ENCODE results near the gene ZDHHC17. TPM values are rescaled to one million over a fixed set of nuclear protein-coding genes. Genes with fewer than 3 reads are reported as not detected.

ZDHHC17 gene
- total RNA-seq, 6 experiments from 2014 or later, result 7.7 to 12.2 (median 9.5) TPM

DNA sequence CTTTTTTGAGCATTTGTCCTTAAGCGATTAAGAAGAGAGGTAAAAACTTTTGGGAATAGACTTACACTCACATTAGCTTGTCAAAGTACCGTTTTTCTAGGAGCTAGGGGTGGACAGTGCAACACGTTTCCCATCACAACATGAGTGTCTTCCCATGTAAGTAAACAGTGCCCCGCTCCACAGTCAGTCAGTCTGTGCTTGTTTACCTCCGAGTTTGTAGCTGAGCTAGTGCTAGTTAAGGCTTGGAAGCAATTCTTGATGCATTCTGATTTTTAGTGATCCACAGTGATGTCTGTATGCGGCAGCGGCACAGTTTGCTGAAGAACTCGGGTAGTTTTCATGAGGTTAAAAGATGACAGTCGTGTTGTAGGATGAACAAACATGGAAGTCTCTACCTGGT lies 941 bp downstream of the ZDHHC17 start:
- no peak for DNase-seq
- intact Hi-C loops (cut with DNase I), result no loop called here
- WGBS (ENCODE audit: insufficient coverage, low coverage, low lambda C conversion rate, missing lambda C conversion rate), result 12% methylated on average over 9 of the region's 9 CpGs
- peak overlapping the region; percentile 87 to 94 (median 89) for H3K27ac ChIP-seq
- no peaks in the 10 kb centered on the region for H3K36me3 ChIP-seq
- peaks cover 0 to 5% (median 0%) of the 10 kb centered on the region in 4 donors for H3K4me1 ChIP-seq
- no peaks in the 10 kb centered on the region for H3K9me3 ChIP-seq
- peak in 1 of 4 donors; percentile 5 for ATAC-seq
- TF ChIP-seq, protein P1, sequence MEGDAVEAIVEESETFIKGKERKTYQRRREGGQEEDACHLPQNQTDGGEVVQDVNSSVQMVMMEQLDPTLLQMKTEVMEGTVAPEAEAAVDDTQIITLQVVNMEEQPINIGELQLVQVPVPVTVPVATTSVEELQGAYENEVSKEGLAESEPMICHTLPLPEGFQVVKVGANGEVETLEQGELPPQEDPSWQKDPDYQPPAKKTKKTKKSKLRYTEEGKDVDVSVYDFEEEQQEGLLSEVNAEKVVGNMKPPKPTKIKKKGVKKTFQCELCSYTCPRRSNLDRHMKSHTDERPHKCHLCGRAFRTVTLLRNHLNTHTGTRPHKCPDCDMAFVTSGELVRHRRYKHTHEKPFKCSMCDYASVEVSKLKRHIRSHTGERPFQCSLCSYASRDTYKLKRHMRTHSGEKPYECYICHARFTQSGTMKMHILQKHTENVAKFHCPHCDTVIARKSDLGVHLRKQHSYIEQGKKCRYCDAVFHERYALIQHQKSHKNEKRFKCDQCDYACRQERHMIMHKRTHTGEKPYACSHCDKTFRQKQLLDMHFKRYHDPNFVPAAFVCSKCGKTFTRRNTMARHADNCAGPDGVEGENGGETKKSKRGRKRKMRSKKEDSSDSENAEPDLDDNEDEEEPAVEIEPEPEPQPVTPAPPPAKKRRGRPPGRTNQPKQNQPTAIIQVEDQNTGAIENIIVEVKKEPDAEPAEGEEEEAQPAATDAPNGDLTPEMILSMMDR (IDR thresholded peaks at IDR 0.05), result no peak
- no peak for TF ChIP-seq POLR2A (IDR thresholded peaks at IDR 0.05)
- peak overlapping the region; percentile 53 to 78 (median 69) for H3K4me3 ChIP-seq
- no peaks in the 10 kb centered on the region for H3K27me3 ChIP-seq

GRCh38 chr12:76765598-76765997 lies 1.7 kb downstream of the ZDHHC17 start:
- ATAC-seq (no peak), DNase-seq (no peak)
- Histone ChIP-seq H3K27me3 (no peaks in the 10 kb centered on the region), H3K4me3 (no peak overlapping the region), H3K9me3 (no peaks in the 10 kb centered on the region), H3K4me1 (peaks cover 0 to 5% (median 0%) of the 10 kb centered on the region in 4 donors), H3K27ac (no peak overlapping the region), H3K36me3 (no peaks in the 10 kb centered on the region)
- intact Hi-C loops (cut with DNase I), result no loop called here
- TF ChIP-seq, protein P1 (IDR thresholded peaks at IDR 0.05), result no peak
- no peak for TF ChIP-seq POLR2A (IDR thresholded peaks at IDR 0.05)
- 80% methylated on average over 6 of the region's 6 CpGs for WGBS (ENCODE audit: insufficient coverage, low coverage, low lambda C conversion rate, missing lambda C conversion rate)

- DNase-seq (no peak), ATAC-seq (no peak)
- intact Hi-C loops (cut with DNase I), result no loop called here
- H3K4me1 ChIP-seq, result peaks cover 0 to 5% (median 0%) of the 10 kb centered on the region in 4 donors
- no peaks in the 10 kb centered on the region for H3K9me3 ChIP-seq
- H3K4me3 ChIP-seq, result no peak overlapping the region
- TF ChIP-seq POLR2A (IDR thresholded peaks at IDR 0.05), result no peak
- TF ChIP-seq, protein P1 (IDR thresholded peaks at IDR 0.05), result no peak
- no peak overlapping the region for H3K27ac ChIP-seq
- H3K27me3 ChIP-seq, result no peaks in the 10 kb centered on the region
- 92% methylated on average over 4 of the region's 4 CpGs for WGBS (ENCODE audit: insufficient coverage, low coverage, low lambda C conversion rate, missing lambda C conversion rate)
- H3K36me3 ChIP-seq, result no peaks in the 10 kb centered on the region
These were observed 2.2 kb downstream of the ZDHHC17 start for GRCh38 chr12:76766161-76766560.

- Histone ChIP-seq H3K4me1 (peaks cover 0 to 5% (median 0%) of the 10 kb centered on the region in 4 donors), H3K4me3 (no peak overlapping the region), H3K36me3 (no peaks in the 10 kb centered on the region), H3K9me3 (no peaks in the 10 kb centered on the region), H3K27ac (no peak overlapping the region), H3K27me3 (no peaks in the 10 kb centered on the region)
- TF ChIP-seq POLR2A (IDR thresholded peaks at IDR 0.05), result no peak
- TF ChIP-seq, protein P1 (IDR thresholded peaks at IDR 0.05), result no peak
- 72% methylated on average over 2 of the region's 3 CpGs for WGBS (ENCODE audit: insufficient coverage, low coverage, low lambda C conversion rate, missing lambda C conversion rate)
- DNase-seq (no peak), ATAC-seq (no peak)
- intact Hi-C loops (cut with DNase I), result no loop called here
These were observed 4.7 kb downstream of the ZDHHC17 start for GRCh38 chr12:76768576-76768975.

GRCh38 chr12:76777765-76778216 lies 13.9 kb downstream of the ZDHHC17 start:
- Histone ChIP-seq H3K36me3 (no peaks in the 10 kb centered on the region), H3K9me3 (no peaks in the 10 kb centered on the region), H3K27me3 (no peaks in the 10 kb centered on the region), H3K27ac (no peak overlapping the region), H3K4me1 (peaks cover 0 to 8% (median 0%) of the 10 kb centered on the region in 4 donors), H3K4me3 (no peak overlapping the region)
- no peak for TF ChIP-seq POLR2A (IDR thresholded peaks at IDR 0.05)
- TF ChIP-seq, protein P1 (IDR thresholded peaks at IDR 0.05), result no peak
- ATAC-seq (peak in 3 of 4 donors; percentile 28 to 61 (median 41)), DNase-seq (no peak)
- WGBS (ENCODE audit: insufficient coverage, low coverage, low lambda C conversion rate, missing lambda C conversion rate), result 57% methylated on average over 5 of the region's 5 CpGs
- intact Hi-C loops (cut with DNase I), result no loop called here
